Ascending aorta (tissue), 2 donors: ENCODE results near the gene STK10. TPM values are rescaled to one million over a fixed set of nuclear protein-coding genes. Genes with fewer than 3 reads are reported as not detected.

ENCODE experiments used
- DNase-seq, 2 donors: peaks; one replicate each; pipeline ENCODE4 v3.0.0-alpha.2; 2019; ENCODE audit warnings: low spot score in 2 of 2
- H3K27ac ChIP-seq, 2 donors: fragments of 200-600 bp; sonication (generic); one replicate each; pipeline ENCODE4 v1.5.1; 2016 to 2017; ENCODE audit warnings: mild to moderate bottlenecking in 1 of 2
- H3K27me3 ChIP-seq: fragments of 200-600 bp; sonication (generic); one replicate; pipeline ENCODE4 v1.5.1; 2017
- H3K36me3 ChIP-seq, 2 donors: fragments of 200-600 bp; sonication (generic); one replicate each; pipeline ENCODE4 v1.5.1; 2016
- H3K4me1 ChIP-seq, 2 donors: fragments of 200-600 bp; sonication (generic); one replicate each; pipeline ENCODE4 v1.5.1; 2016 to 2017; ENCODE audit warnings: mild to moderate bottlenecking in 1 of 2
- H3K4me3 ChIP-seq, 2 donors: fragments of 200-600 bp; sonication (generic); one replicate each; pipeline ENCODE4 v1.5.1; 2016 to 2017; ENCODE audit warnings: mild to moderate bottlenecking in 1 of 2
- H3K9me3 ChIP-seq, 2 donors: fragments of 200-600 bp; sonication (generic); one replicate each; pipeline ENCODE4 v1.5.1; 2016
- CTCF ChIP-seq, 3 experiments: fragments of 200-600 bp in 2 of 3; fragments of 450-650 bp in 1 of 3; sonication (generic) in 2 of 3; IDR thresholded peaks; one replicate each; pipeline ENCODE4 v1.5.1; 2016 to 2019; ENCODE audit warnings: antibody characterized with exemption in 3 of 3, mild to moderate bottlenecking in 1 of 3, moderate library complexity in 1 of 3
- intact Hi-C: fragments of 100-400 bp; cut with DNase I; formaldehyde crosslinking; loops from one replicate; pipeline ENCODE4 v1.15.1; 2023
- total RNA-seq: library from RNA; depleted of rRNA; stranded (reverse); fragments of >200 nt; gene quantifications from one replicate; pipeline ENCODE4 v1.1.0, GENCODE V29; 2016

STK10 gene
- total RNA-seq, 1 donor from 2014 or later, result 18.4 TPM

- H3K9me3 ChIP-seq, result no peaks in the 10 kb centered on the region
- H3K4me3 ChIP-seq, result no peak overlapping the region
- TF ChIP-seq CTCF (IDR thresholded peaks at IDR 0.05), result no peak
- no peak overlapping the region for H3K27ac ChIP-seq
- intact Hi-C loops, result no loop called here
- H3K36me3 ChIP-seq, result peaks cover 0 to 10% of the 10 kb centered on the region in 2 donors
- DNase-seq, result no peak
- no peaks in the 10 kb centered on the region for H3K27me3 ChIP-seq
- H3K4me1 ChIP-seq, result peaks cover 6 to 33% of the 10 kb centered on the region in 2 donors
These were observed 188.9 kb downstream of the STK10 start for GRCh38 chr5:171999100-171999499.

GRCh38 chr5:171997011-171997410 lies 191.0 kb downstream of the STK10 start:
- H3K36me3 ChIP-seq, result peaks cover 5 to 10% of the 10 kb centered on the region in 2 donors
- no peak for DNase-seq
- no peak overlapping the region for H3K27ac ChIP-seq
- no peaks in the 10 kb centered on the region for H3K9me3 ChIP-seq
- no peaks in the 10 kb centered on the region for H3K27me3 ChIP-seq
- peaks cover 0 to 17% of the 10 kb centered on the region in 2 donors for H3K4me1 ChIP-seq
- intact Hi-C loops, result no loop called here
- no peak overlapping the region for H3K4me3 ChIP-seq
- no peak for TF ChIP-seq CTCF (IDR thresholded peaks at IDR 0.05)

GRCh38 chr5:171992813-171993212 lies 195.2 kb downstream of the STK10 start:
- Histone ChIP-seq H3K36me3 (peaks cover 5 to 10% of the 10 kb centered on the region in 2 donors), H3K4me1 (peaks cover 0 to 3% of the 10 kb centered on the region in 2 donors), H3K4me3 (no peak overlapping the region), H3K27ac (no peak overlapping the region), H3K27me3 (no peaks in the 10 kb centered on the region), H3K9me3 (no peaks in the 10 kb centered on the region)
- no peak for DNase-seq
- TF ChIP-seq CTCF (IDR thresholded peaks at IDR 0.05), result no peak
- intact Hi-C loops, result no loop called here

- DNase-seq, result no peak
- Histone ChIP-seq H3K4me3 (no peak overlapping the region), H3K36me3 (peaks cover 5 to 10% of the 10 kb centered on the region in 2 donors), H3K9me3 (no peaks in the 10 kb centered on the region), H3K27me3 (no peaks in the 10 kb centered on the region), H3K27ac (no peak overlapping the region), H3K4me1 (peaks cover 0 to 3% of the 10 kb centered on the region in 2 donors)
- TF ChIP-seq CTCF (IDR thresholded peaks at IDR 0.05), result no peak
- intact Hi-C loops, result no loop called here
These were observed 195.7 kb downstream of the STK10 start for GRCh38 chr5:171992305-171992704.

Other genes starting within 250 kb of the STK10 start
- gene FBXW11, start 181.6 kb downstream of the STK10 start, total RNA-seq, result 34.6 TPM
- gene EFCAB9, start 5.9 kb upstream of the STK10 start, total RNA-seq, result not detected
- 6.8 TPM for gene UBTD2, start 95.5 kb upstream of the STK10 start, total RNA-seq